ENCODE results near the gene POP5.

Gene POP5

GRCh38 chr12:120563495-120563894 is 17.7 kb downstream of the POP5 start:
- no peak for TF ChIP-seq GATA3 (IDR thresholded peaks at IDR 0.05; ENCODE audit: low read depth, low read length)

GRCh38 chr12:120562906-120563305 is 18.3 kb downstream of the POP5 start:
- TF ChIP-seq GATA2 (IDR thresholded peaks at IDR 0.05; ENCODE audit: low read depth, low read length) (no peak), GATA3 (IDR thresholded peaks at IDR 0.05; ENCODE audit: low read depth, low read length) (no peak)

DNA sequence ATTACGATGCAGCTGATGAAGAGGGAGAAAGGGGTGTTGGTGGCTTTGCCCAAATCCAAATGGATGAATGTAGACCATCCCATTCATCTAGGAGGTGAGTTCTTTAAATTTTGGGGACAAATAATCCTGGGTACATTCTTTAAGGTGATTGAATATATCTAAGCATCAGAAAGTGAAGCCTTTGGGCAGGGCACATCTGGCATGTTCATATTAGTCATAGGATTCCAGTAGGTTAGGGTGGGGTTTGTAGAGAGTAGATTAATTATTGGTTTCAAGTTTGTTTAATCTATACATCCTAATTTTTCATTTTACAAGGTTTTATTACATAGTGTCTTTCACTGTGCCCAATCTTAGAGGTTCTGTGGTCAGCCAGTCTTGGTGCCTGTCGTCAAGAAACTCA is 23.6 kb downstream of the POP5 start:
- TF ChIP-seq GATA3 (IDR thresholded peaks at IDR 0.05; ENCODE audit: low read depth, low read length) (no peak), GATA2 (IDR thresholded peaks at IDR 0.05; ENCODE audit: low read depth, low read length) (no peak)

DNA sequence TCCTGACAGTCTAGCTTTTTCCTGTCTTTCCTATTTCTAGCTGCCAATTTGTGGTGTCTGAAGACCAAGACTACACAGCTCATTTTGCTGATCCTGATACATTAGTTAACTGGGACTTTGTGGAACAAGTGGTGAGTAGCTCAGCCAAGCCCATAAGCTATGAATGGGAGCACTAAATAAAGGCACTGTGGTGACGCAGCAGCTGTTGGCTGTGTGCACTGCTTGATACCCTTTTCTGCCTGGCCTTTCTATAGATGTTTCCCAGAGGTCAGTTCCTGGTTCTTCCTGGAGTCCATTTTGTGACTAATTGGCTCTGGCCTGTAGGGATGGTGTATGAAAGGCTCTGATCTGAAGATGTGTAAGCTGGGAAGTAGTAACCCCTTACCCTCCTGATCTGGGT is 26.5 kb downstream of the POP5 start:
- TF ChIP-seq GATA3 (IDR thresholded peaks at IDR 0.05; ENCODE audit: low read depth, low read length) (no peak), GATA2 (IDR thresholded peaks at IDR 0.05; ENCODE audit: low read depth, low read length) (no peak)

- TF ChIP-seq GATA2 (IDR thresholded peaks at IDR 0.05; ENCODE audit: low read depth, low read length): no peak
- TF ChIP-seq GATA3 (IDR thresholded peaks at IDR 0.05; ENCODE audit: low read depth, low read length): no peak
Observed at GRCh38 chr12:120546050-120546386, 35.2 kb downstream of the POP5 start.

DNA sequence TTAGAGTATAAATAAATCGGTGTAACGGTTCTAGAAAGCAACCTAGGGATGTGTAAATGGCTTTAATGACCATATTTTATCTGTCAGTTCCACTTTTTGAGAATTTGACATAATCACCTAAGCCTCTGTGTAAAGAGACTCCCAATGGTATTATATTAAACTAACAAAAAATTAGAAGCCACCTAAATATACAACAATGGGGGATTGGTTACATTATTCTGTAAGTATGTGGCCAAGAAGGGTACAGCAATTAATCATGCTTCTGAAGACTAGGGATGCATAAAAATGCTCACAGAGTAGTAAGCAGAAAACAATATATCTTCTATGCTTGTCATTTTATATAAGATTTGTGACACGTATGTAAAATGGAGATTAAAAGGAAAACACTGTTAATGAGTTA is 36.5 kb downstream of the POP5 start:
- TF ChIP-seq GATA3 (IDR thresholded peaks at IDR 0.05; ENCODE audit: low read depth, low read length) (no peak), GATA2 (IDR thresholded peaks at IDR 0.05; ENCODE audit: low read depth, low read length) (no peak)

GRCh38 chr12:120542166-120542565 is 39.0 kb downstream of the POP5 start:
- no peak for TF ChIP-seq GATA3 (IDR thresholded peaks at IDR 0.05; ENCODE audit: low read depth, low read length)
- TF ChIP-seq GATA2 (IDR thresholded peaks at IDR 0.05; ENCODE audit: low read depth, low read length): no peak

DNA sequence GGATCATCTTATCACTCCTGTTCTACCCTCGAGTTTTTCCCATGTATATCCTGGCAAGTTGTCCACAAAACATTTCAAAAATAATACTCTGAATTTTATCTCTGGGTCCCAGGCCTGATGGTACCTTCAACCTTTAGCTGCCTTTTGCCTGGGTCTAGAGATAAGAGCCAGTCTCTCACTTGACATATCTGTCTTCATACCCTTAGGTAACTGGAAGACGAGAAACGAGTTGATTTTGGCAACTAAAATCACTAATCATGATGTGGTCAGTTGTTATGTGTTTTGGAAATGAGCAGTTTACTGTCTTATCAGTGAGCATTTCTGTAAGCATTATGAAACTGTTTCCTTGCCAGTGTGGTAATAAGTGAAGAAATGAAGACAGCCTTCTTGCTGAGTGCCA is 40.8 kb downstream of the POP5 start:
- no peak for TF ChIP-seq GATA2 (IDR thresholded peaks at IDR 0.05; ENCODE audit: low read depth, low read length)
- no peak for TF ChIP-seq GATA3 (IDR thresholded peaks at IDR 0.05; ENCODE audit: low read depth, low read length)

DNA sequence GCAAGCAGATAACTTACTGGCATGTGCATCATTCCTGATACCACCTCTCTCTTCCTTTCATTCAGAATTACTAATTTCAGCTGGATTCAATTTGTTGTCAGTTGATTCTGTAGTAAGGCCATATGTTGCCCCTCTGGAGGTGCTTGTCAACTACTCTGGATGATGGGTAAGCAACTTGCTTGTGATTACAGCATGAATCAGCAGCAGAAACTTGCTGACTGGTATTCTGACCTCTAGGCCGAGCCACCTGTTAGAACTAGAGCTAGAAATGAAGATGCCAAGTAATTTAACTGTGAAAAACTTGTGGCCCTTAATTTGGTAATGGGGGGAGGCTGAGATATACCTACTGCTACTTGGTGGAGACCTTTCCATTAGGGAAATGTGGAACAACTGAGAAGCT is 41.9 kb downstream of the POP5 start:
- no peak for TF ChIP-seq GATA3 (IDR thresholded peaks at IDR 0.05; ENCODE audit: low read depth, low read length)
- no peak for TF ChIP-seq GATA2 (IDR thresholded peaks at IDR 0.05; ENCODE audit: low read depth, low read length)

- no peak for TF ChIP-seq GATA2 (IDR thresholded peaks at IDR 0.05; ENCODE audit: low read depth, low read length)
- no peak for TF ChIP-seq GATA3 (IDR thresholded peaks at IDR 0.05; ENCODE audit: low read depth, low read length)
Observed at GRCh38 chr12:120538281-120539156, 42.7 kb downstream of the POP5 start.

- no peak for TF ChIP-seq GATA3 (IDR thresholded peaks at IDR 0.05; ENCODE audit: low read depth, low read length)
- no peak for TF ChIP-seq GATA2 (IDR thresholded peaks at IDR 0.05; ENCODE audit: low read depth, low read length)
Observed at GRCh38 chr12:120537856-120538220, 43.4 kb downstream of the POP5 start.

DNA sequence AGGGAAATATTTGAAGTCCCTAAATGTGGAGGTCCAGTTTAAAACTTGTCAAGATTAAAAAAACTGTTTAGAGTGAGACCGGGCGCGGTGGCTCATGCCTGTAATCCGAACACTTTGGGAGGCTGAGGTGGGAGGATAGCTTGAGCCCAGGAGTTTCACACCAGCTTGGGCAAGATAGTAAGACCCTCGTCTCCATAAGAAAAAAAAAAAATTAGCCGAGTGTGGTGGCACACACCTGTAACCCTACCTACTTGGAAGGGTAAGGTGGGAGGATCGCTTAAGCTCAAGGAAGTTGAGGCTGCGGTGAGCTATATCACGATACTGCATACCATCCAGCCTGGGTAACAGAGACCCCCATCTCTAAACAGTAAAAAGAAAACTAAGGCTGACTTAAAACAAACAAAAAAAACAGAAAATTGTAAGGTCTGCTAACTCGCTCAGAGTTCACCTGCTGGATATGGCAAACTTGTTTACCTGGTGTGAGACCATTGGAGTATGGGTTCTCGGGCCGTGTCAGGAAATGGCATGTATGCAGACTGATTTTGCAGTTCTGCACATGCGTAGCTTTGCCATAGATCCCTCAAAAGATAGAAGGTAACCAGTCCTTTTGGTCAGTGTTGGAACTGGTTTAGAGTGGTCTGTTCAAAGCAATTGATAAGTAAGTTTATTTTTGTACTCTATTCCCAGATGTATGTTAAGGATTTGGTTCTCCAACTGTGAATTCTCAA is 45.0 kb downstream of the POP5 start:
- peak; percentile 58; the same call in 1 of the 2 replicates for TF ChIP-seq GATA2 (IDR thresholded peaks at IDR 0.05; ENCODE audit: low read depth, low read length)
- TF ChIP-seq GATA3 (IDR thresholded peaks at IDR 0.05; ENCODE audit: low read depth, low read length): no peak

- TF ChIP-seq GATA3 (IDR thresholded peaks at IDR 0.05; ENCODE audit: low read depth, low read length): no peak
- no peak for TF ChIP-seq GATA2 (IDR thresholded peaks at IDR 0.05; ENCODE audit: low read depth, low read length)
Observed at GRCh38 chr12:120534703-120535655, 46.2 kb downstream of the POP5 start.

DNA sequence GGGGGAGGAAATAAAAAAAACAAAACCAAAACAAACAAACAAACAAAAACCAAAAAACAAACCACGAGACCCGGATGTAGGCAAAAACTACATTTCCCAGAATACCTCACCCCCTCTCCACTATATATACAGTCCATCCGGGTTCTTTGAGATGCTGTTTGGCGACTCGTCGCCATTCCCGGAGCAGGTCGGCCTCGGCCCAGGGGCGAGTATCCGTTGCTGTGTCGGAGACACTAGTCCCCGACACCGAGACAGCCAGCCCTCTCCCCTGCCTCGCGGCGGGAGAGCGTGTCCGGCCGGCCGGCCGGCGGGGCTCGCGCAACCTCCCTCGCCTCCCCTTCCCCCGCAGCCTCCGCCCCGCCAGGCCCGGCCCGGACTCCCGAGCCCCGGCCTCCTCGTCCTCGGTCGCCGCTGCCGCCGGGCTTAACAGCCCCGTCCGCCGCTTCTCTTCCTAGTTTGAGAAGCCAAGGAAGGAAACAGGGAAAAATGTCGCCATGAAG is 46.9 kb downstream of the POP5 start, which contains the start of gene RNF10:
Gene RNF10, plus strand, starts transcription at position 154 of the 500 bp plus-strand sequence. CDS start 456 bp downstream, outside the sequence.
- TF ChIP-seq GATA2 (IDR thresholded peaks at IDR 0.05; ENCODE audit: low read depth, low read length) (no peak), GATA3 (IDR thresholded peaks at IDR 0.05; ENCODE audit: low read depth, low read length) (no peak)
